H9 (cell line): ENCODE data around the gene TMPRSS9. TPM values are rescaled to one million over a fixed set of nuclear protein-coding genes. Genes with fewer than 3 reads are reported as not detected.

Experiments
- DNase-seq: peaks from one replicate; pipeline ENCODE4 v3.0.0-alpha.2; 2017
- H2AFZ ChIP-seq: one replicate; pipeline ENCODE4 v1.6.1; 2013; ENCODE audit warnings: mild to moderate bottlenecking, low read length, control low read depth, moderate library complexity
- H2AK5ac ChIP-seq: 2 replicates; pipeline ENCODE4 v1.6.1; 2013; ENCODE audit warnings: low read length, control low read depth, mixed read lengths; ENCODE audit not compliant: insufficient read length
- H2BK120ac ChIP-seq: one replicate; pipeline ENCODE4 v1.6.1; 2013; ENCODE audit warnings: low read depth, mild to moderate bottlenecking, low read length, control low read depth, inconsistent platforms; ENCODE audit not compliant: poor library complexity, severe bottlenecking
- H2BK12ac ChIP-seq: 2 replicates; pipeline ENCODE4 v1.6.1; 2013; ENCODE audit warnings: low read length, control low read depth, mixed read lengths, low read depth; ENCODE audit not compliant: insufficient read length
- H2BK15ac ChIP-seq: 2 replicates; pipeline ENCODE4 v1.6.1; 2013; ENCODE audit warnings: low read depth, low read length, control low read depth
- H2BK20ac ChIP-seq: one replicate; pipeline ENCODE4 v1.6.1; 2013; ENCODE audit warnings: low read depth, mild to moderate bottlenecking, low read length, control low read depth, inconsistent platforms; ENCODE audit not compliant: poor library complexity, severe bottlenecking
- H2BK5ac ChIP-seq: 2 replicates; pipeline ENCODE4 v1.6.1; 2013; ENCODE audit warnings: low read length, control low read depth, mixed read lengths; ENCODE audit not compliant: insufficient read length
- H3K14ac ChIP-seq: 2 replicates; pipeline ENCODE4 v1.6.1; 2013; ENCODE audit warnings: low read length, control low read depth; ENCODE audit not compliant: insufficient read depth
- H3K18ac ChIP-seq: 2 replicates; pipeline ENCODE4 v1.6.1; 2013; ENCODE audit warnings: low read depth, mild to moderate bottlenecking, mixed read lengths, low read length, control low read depth; ENCODE audit not compliant: insufficient read length
- H3K23ac ChIP-seq: 2 replicates; pipeline ENCODE4 v1.6.1; 2013; ENCODE audit warnings: low read length, control low read depth, mixed read lengths, low read depth; ENCODE audit not compliant: insufficient read length
- H3K23me2 ChIP-seq: 2 replicates; pipeline ENCODE4 v1.6.1; 2013; ENCODE audit warnings: low read depth, mild to moderate bottlenecking, mixed read lengths, low read length, control low read depth; ENCODE audit not compliant: insufficient read length, poor library complexity, severe bottlenecking
- H3K27ac ChIP-seq: 2 replicates; pipeline ENCODE4 v1.5.1; 2013; ENCODE audit warnings: low read length, control low read depth, mixed read lengths, low read depth; ENCODE audit not compliant: insufficient read length
- H3K27me3 ChIP-seq: 2 replicates; pipeline ENCODE4 v1.6.1; 2013; ENCODE audit warnings: low read length, control low read depth, inconsistent platforms; ENCODE audit not compliant: insufficient read depth
- H3K4ac ChIP-seq: 2 replicates; pipeline ENCODE4 v1.6.1; 2013; ENCODE audit warnings: low read depth, mild to moderate bottlenecking, control low read depth, inconsistent platforms, low read length, moderate library complexity
- H3K4me1 ChIP-seq: 2 replicates; pipeline ENCODE4 v1.6.1; 2013; ENCODE audit warnings: low read length, control low read depth, inconsistent platforms; ENCODE audit not compliant: insufficient read depth
- H3K4me2 ChIP-seq: 2 replicates; pipeline ENCODE4 v1.6.1; 2013; ENCODE audit warnings: low read length, control low read depth, mixed read lengths; ENCODE audit not compliant: insufficient read length, insufficient read depth
- H3K56ac ChIP-seq: 2 replicates; pipeline ENCODE4 v1.6.1; 2013; ENCODE audit warnings: low read depth, mild to moderate bottlenecking, mixed read lengths, low read length, control low read depth; ENCODE audit not compliant: insufficient read length
- H3K79me1 ChIP-seq: 2 replicates; pipeline ENCODE4 v1.6.1; 2013; ENCODE audit warnings: low read depth, mild to moderate bottlenecking, moderate library complexity, low read length, control low read depth, inconsistent platforms; ENCODE audit not compliant: insufficient read depth, poor library complexity, severe bottlenecking
- H3K79me2 ChIP-seq: 2 replicates; pipeline ENCODE4 v1.6.1; 2013; ENCODE audit warnings: low read length, control low read depth, inconsistent platforms; ENCODE audit not compliant: insufficient read depth
- H3K9ac ChIP-seq: 2 replicates; pipeline ENCODE4 v1.6.1; 2013; ENCODE audit warnings: low read length, control low read depth, mixed read lengths; ENCODE audit not compliant: insufficient read length; ENCODE audit errors: extremely low read depth
- H3K9me3 ChIP-seq: one replicate; pipeline ENCODE4 v1.6.1; 2013; ENCODE audit warnings: low read depth, low read length, inconsistent platforms; ENCODE audit not compliant: control insufficient read depth
- H3T11ph ChIP-seq: one replicate; pipeline ENCODE4 v1.6.1; 2013; ENCODE audit warnings: mild to moderate bottlenecking, low read length, control low read depth, inconsistent platforms
- H4K20me1 ChIP-seq: one replicate; pipeline ENCODE4 v1.6.1; 2013; ENCODE audit not compliant: control insufficient read depth, insufficient read length, insufficient read depth
- H4K5ac ChIP-seq: 2 replicates; pipeline ENCODE4 v1.6.1; 2013; ENCODE audit warnings: low read depth, mild to moderate bottlenecking, mixed read lengths, low read length, control low read depth; ENCODE audit not compliant: insufficient read length
- H4K8ac ChIP-seq: replicated peaks from 2 replicates; pipeline ENCODE4 v1.6.1; 2013; ENCODE audit warnings: low read length, control low read depth, mixed read lengths, low read depth; ENCODE audit not compliant: insufficient read length
- H4K91ac ChIP-seq: 2 replicates; pipeline ENCODE4 v1.6.1; 2013; ENCODE audit warnings: low read depth, mild to moderate bottlenecking, moderate library complexity, mixed read lengths, low read length, control low read depth; ENCODE audit not compliant: insufficient read length
- H3K27ac Mint-ChIP-seq, 3 experiments: 2 replicates in 2 of 3; 3 replicates in 1 of 3; pipeline ENCODE4 v1.8.0; 2020 to 2021; ENCODE audit warnings: mixed read lengths in 3 of 3, mild to moderate bottlenecking in 1 of 3, moderate library complexity in 1 of 3
- H3K27me3 Mint-ChIP-seq: 2 replicates; pipeline ENCODE4 v1.8.0; 2021; ENCODE audit warnings: low read depth, mild to moderate bottlenecking, moderate library complexity, mixed read lengths
- H3K36me3 Mint-ChIP-seq, 3 experiments: 2 replicates in 2 of 3; 3 replicates in 1 of 3; pipeline ENCODE4 v1.8.0; 2020 to 2021; ENCODE audit warnings: low read depth in 3 of 3, mixed read lengths in 3 of 3; ENCODE audit not compliant: insufficient read depth in 1 of 3
- H3K4me1 Mint-ChIP-seq, 2 experiments: 2 replicates each; pipeline ENCODE4 v1.8.0; 2020; ENCODE audit warnings: mixed read lengths in 2 of 2
- H3K4me3 Mint-ChIP-seq, 2 experiments: 2 replicates in 1 of 2; 3 replicates in 1 of 2; pipeline ENCODE4 v1.8.0; 2020 to 2021; ENCODE audit warnings: mild to moderate bottlenecking in 2 of 2, mixed read lengths in 2 of 2, moderate library complexity in 1 of 2
- H3K9me3 Mint-ChIP-seq, 2 experiments: 2 replicates in 1 of 2; 3 replicates in 1 of 2; pipeline ENCODE4 v1.8.0; 2020; ENCODE audit warnings: mild to moderate bottlenecking in 2 of 2, mixed read lengths in 2 of 2, moderate library complexity in 1 of 2
- WGBS: extraction: QIAGEN DNeasy Blood & Tissue Kit; methylation state at CpG from one replicate; pipeline ENCODE4 v1.1.7; 2013; ENCODE audit warnings: missing lambda C conversion rate, low lambda C conversion rate, mixed read lengths; ENCODE audit not compliant: insufficient read length; ENCODE audit errors: extremely low coverage; 5-methylcytosine and 5-hydroxymethylcytosine counted together
- total RNA-seq: library from RNA; stranded (reverse); gene quantifications from 2 replicates; pipeline ENCODE4 v1.2.1, GENCODE V29; 2021
- TF ChIP-seq, protein P1 (sequence below): fragments of 200-600 bp; sonication (generic); conservative IDR thresholded peaks from 3 replicates; pipeline ENCODE4 v1.8.0; 2021; ENCODE audit warnings: antibody characterized with exemption, mild to moderate bottlenecking

TMPRSS9 gene
- total RNA-seq, 1 experiment from 2014 or later = 0.24 TPM

DNA sequence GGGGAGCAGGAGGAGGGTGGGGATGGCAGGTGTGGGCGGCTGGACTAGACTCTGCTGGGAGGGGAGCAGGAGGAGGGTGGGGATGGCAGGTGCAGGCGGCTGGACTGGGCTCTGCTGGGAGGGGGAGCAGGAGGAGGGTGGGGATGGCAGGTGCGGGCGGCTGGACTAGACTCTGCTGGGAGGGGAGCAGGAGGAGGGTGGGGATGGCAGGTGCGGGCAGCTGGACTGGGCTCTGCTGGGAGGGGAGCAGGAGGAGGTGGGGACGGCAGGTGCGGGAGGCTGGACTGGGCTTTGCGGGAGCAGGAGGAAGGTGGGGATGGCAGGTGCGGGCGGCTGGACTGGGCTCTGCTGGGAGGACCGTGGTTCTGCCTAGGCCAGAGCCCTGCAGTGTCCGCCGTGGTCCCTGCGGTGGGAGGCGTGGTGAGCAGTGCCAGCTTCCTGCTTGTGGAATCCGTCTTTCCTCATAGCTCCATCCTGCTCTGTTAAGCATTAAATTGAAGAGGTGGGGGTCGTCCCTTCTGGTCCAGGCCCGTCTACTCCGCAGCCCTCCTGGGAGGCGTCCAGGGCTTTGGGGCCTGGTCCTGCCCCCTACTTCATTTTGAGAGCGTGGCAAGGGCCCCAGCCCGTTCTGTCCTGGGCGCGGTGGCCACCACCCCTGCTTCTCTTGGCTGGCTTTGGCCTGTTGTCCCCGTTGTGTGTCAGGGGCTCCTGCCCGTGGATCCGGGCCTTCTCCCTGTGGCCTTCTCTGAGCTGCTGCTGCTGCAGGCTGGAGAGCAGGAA lies 26.8 kb upstream of the TMPRSS9 start:
- Histone ChIP-seq H3K27me3 (no peaks in the 10 kb centered on the region), H4K91ac (no peak overlapping the region), H3K4me2 (no peak overlapping the region), H3K79me2 (peaks cover 7% of the 10 kb centered on the region; the same call in 1 of the 2 replicates), H4K5ac (no peak overlapping the region), H3K23ac (no peak overlapping the region), H2BK12ac (no peak overlapping the region), H4K20me1 (peaks cover 5% of the 10 kb centered on the region), H3K4ac (no peak overlapping the region), H3K23me2 (peaks cover 9% of the 10 kb centered on the region), H3K9ac (no peak overlapping the region), H4K8ac (no peak overlapping the region), H3K4me1 (peaks cover 5% of the 10 kb centered on the region; the same call in 1 of the 2 replicates), H3K56ac (no peak overlapping the region), H2AFZ (no peak overlapping the region), H2BK15ac (no peak overlapping the region), H2AK5ac (no peak overlapping the region), H2BK120ac (no peak overlapping the region), H2BK5ac (no peak overlapping the region), H2BK20ac (no peak overlapping the region), H3K79me1 (peaks cover 2% of the 10 kb centered on the region), H3K27ac (no peak overlapping the region), H3K14ac (no peak overlapping the region), H3K18ac (no peak overlapping the region), H3K9me3 (no peaks in the 10 kb centered on the region), H3T11ph (no peak overlapping the region)
- H3K4me1 Mint-ChIP-seq = peaks cover 26 to 46% of the 10 kb centered on the region in 2 experiments
- peak overlapping the region; percentile 75 to 94 (median 91); a peak in 6 of 7 replicates for H3K27ac Mint-ChIP-seq
- WGBS = no CpG with 5 or more reads among the region's 27 CpGs
- H3K9me3 Mint-ChIP-seq = peaks cover 3 to 6% of the 10 kb centered on the region in 2 experiments; a peak in 4 of 5 replicates
- peaks cover 1% of the 10 kb centered on the region; the same call in 1 of the 2 replicates for H3K27me3 Mint-ChIP-seq
- peak overlapping the region in 1 of 2 experiments; percentile 18; a peak in 1 of 5 replicates for H3K4me3 Mint-ChIP-seq
- no peak for DNase-seq
- peaks cover 6 to 19% (median 9%) of the 10 kb centered on the region in 3 experiments for H3K36me3 Mint-ChIP-seq
- TF ChIP-seq, protein P1, sequence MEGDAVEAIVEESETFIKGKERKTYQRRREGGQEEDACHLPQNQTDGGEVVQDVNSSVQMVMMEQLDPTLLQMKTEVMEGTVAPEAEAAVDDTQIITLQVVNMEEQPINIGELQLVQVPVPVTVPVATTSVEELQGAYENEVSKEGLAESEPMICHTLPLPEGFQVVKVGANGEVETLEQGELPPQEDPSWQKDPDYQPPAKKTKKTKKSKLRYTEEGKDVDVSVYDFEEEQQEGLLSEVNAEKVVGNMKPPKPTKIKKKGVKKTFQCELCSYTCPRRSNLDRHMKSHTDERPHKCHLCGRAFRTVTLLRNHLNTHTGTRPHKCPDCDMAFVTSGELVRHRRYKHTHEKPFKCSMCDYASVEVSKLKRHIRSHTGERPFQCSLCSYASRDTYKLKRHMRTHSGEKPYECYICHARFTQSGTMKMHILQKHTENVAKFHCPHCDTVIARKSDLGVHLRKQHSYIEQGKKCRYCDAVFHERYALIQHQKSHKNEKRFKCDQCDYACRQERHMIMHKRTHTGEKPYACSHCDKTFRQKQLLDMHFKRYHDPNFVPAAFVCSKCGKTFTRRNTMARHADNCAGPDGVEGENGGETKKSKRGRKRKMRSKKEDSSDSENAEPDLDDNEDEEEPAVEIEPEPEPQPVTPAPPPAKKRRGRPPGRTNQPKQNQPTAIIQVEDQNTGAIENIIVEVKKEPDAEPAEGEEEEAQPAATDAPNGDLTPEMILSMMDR = no peak
